ENCODE results near the gene DTHD1.

The DTHD1 gene

GRCh38 chr4:36316607-36317006 is 35.2 kb downstream of the DTHD1 start:
- peak; percentile 56 for DNase-seq (ENCODE audit: low spot score)

GRCh38 chr4:36317721-36318120 is 36.3 kb downstream of the DTHD1 start:
- no peak for DNase-seq (ENCODE audit: low spot score)

GRCh38 chr4:36320117-36320896 is 38.9 kb downstream of the DTHD1 start:
- no peak for DNase-seq (ENCODE audit: low spot score)

GRCh38 chr4:36321176-36321575 is 39.8 kb downstream of the DTHD1 start:
- DNase-seq (ENCODE audit: low spot score), result no peak

- DNase-seq (ENCODE audit: low spot score), result no peak
These were observed 41.5 kb downstream of the DTHD1 start for GRCh38 chr4:36322921-36323354.

- no peak for DNase-seq (ENCODE audit: low spot score)
These were observed 42.5 kb downstream of the DTHD1 start for GRCh38 chr4:36323816-36324419.

GRCh38 chr4:36324808-36325207 is 43.4 kb downstream of the DTHD1 start:
- no peak for DNase-seq (ENCODE audit: low spot score)

- peak; percentile 13 for DNase-seq (ENCODE audit: low spot score)
These were observed 44.1 kb downstream of the DTHD1 start for GRCh38 chr4:36325499-36325898.

- DNase-seq (ENCODE audit: low spot score), result no peak
These were observed 44.5 kb downstream of the DTHD1 start for GRCh38 chr4:36325926-36326325.

- DNase-seq (ENCODE audit: low spot score), result no peak
These were observed 45.1 kb downstream of the DTHD1 start for GRCh38 chr4:36326476-36327029.

GRCh38 chr4:36327400-36327799 is 46.0 kb downstream of the DTHD1 start:
- DNase-seq (ENCODE audit: low spot score), result no peak

- DNase-seq (ENCODE audit: low spot score), result no peak
These were observed 46.7 kb downstream of the DTHD1 start for GRCh38 chr4:36328130-36328529.

GRCh38 chr4:36329228-36329627 is 47.8 kb downstream of the DTHD1 start:
- no peak for DNase-seq (ENCODE audit: low spot score)

GRCh38 chr4:36330796-36331195 is 49.4 kb downstream of the DTHD1 start:
- no peak for DNase-seq (ENCODE audit: low spot score)

- peak; percentile 18 for DNase-seq (ENCODE audit: low spot score)
These were observed 50.8 kb downstream of the DTHD1 start for GRCh38 chr4:36332023-36332781.

GRCh38 chr4:36332782-36333131 is 51.3 kb downstream of the DTHD1 start:
- DNase-seq (ENCODE audit: low spot score), result no peak

- no peak for DNase-seq (ENCODE audit: low spot score)
These were observed 52.0 kb downstream of the DTHD1 start for GRCh38 chr4:36333303-36333877.

GRCh38 chr4:36337665-36338185 is 56.3 kb downstream of the DTHD1 start:
- no peak for DNase-seq (ENCODE audit: low spot score)

GRCh38 chr4:36338973-36339372 is 57.6 kb downstream of the DTHD1 start:
- DNase-seq (ENCODE audit: low spot score), result no peak

GRCh38 chr4:36341936-36342335 is 60.5 kb downstream of the DTHD1 start:
- no peak for DNase-seq (ENCODE audit: low spot score)

- peak; percentile 44 for DNase-seq (ENCODE audit: low spot score)
These were observed 62.2 kb downstream of the DTHD1 start for GRCh38 chr4:36343501-36344175.
